NT2/D1 (cell line): ENCODE data around the gene P2RX1.

Experiments used
- DNase-seq: peaks from one replicate; pipeline ENCODE4 v3.0.0-alpha.2; 2011; ENCODE audit warnings: low read depth, low spot score
- H3K27me3 ChIP-seq: 2 replicates; pipeline ENCODE4 v1.6.0; 2011; ENCODE audit warnings: mild to moderate bottlenecking; ENCODE audit not compliant: insufficient read length, insufficient read depth
- H3K36me3 ChIP-seq: 2 replicates; pipeline ENCODE4 v1.6.1; 2011; ENCODE audit warnings: mild to moderate bottlenecking, low read length, mixed read lengths; ENCODE audit not compliant: insufficient read depth, insufficient read length
- H3K4me1 ChIP-seq: 2 replicates; pipeline ENCODE4 v1.5.1; 2011; ENCODE audit not compliant: insufficient read depth, insufficient read length
- H3K4me3 ChIP-seq: 2 replicates; pipeline ENCODE4 v1.5.1; 2011; ENCODE audit warnings: low read depth; ENCODE audit not compliant: insufficient read length
- H3K9ac ChIP-seq: 2 replicates; pipeline ENCODE4 v1.6.0; 2011; ENCODE audit warnings: low read depth; ENCODE audit not compliant: insufficient read length
- H3K9me3 ChIP-seq: 2 replicates; pipeline ENCODE4 v1.5.1; 2011; ENCODE audit warnings: mild to moderate bottlenecking, low read length; ENCODE audit not compliant: insufficient read depth
- SUZ12 ChIP-seq: IDR thresholded peaks from 2 replicates; pipeline ENCODE4 v1.6.1; 2011; ENCODE audit not compliant: insufficient read length, insufficient read depth; ENCODE audit errors: extremely low read depth
- YY1 ChIP-seq: IDR thresholded peaks from 2 replicates; pipeline ENCODE4 v1.6.1; 2011; ENCODE audit not compliant: insufficient read length, insufficient read depth
- ZNF274 ChIP-seq: IDR thresholded peaks from 2 replicates; pipeline ENCODE4 v1.6.1; 2011; ENCODE audit warnings: mild to moderate bottlenecking, low read depth, low read length

The P2RX1 gene

GRCh38 chr17:3911271-3912053, 4.8 kb downstream of the P2RX1 start:
- DNase-seq, result no peak
- Histone ChIP-seq H3K9me3 (no peaks in the 10 kb centered on the region), H3K4me1 (peaks cover 5% of the 10 kb centered on the region), H3K36me3 (no peaks in the 10 kb centered on the region), H3K27me3 (peaks cover 2% of the 10 kb centered on the region), H3K9ac (no peak overlapping the region), H3K4me3 (no peak overlapping the region)
- TF ChIP-seq YY1, result no peak
- TF ChIP-seq SUZ12, result no peak
- TF ChIP-seq ZNF274, result no peak

GRCh38 chr17:3910420-3911270, 5.6 kb downstream of the P2RX1 start:
- H3K9ac ChIP-seq, result no peak overlapping the region
- peaks cover 2% of the 10 kb centered on the region for H3K27me3 ChIP-seq
- no peaks in the 10 kb centered on the region for H3K36me3 ChIP-seq
- peaks cover 5% of the 10 kb centered on the region for H3K4me1 ChIP-seq
- TF ChIP-seq ZNF274, result no peak
- TF ChIP-seq SUZ12, result no peak
- no peak for TF ChIP-seq YY1
- no peak for DNase-seq
- no peak overlapping the region for H3K4me3 ChIP-seq
- H3K9me3 ChIP-seq, result no peaks in the 10 kb centered on the region

- TF ChIP-seq SUZ12, result no peak
- no peak for TF ChIP-seq ZNF274
- no peak for TF ChIP-seq YY1
- Histone ChIP-seq H3K9ac (no peak overlapping the region), H3K27me3 (peaks cover 2% of the 10 kb centered on the region), H3K4me3 (no peak overlapping the region), H3K4me1 (peaks cover 11% of the 10 kb centered on the region), H3K36me3 (no peaks in the 10 kb centered on the region), H3K9me3 (no peaks in the 10 kb centered on the region)
- DNase-seq, result no peak
These were observed 7.0 kb downstream of the P2RX1 start for GRCh38 chr17:3909257-3909656.

GRCh38 chr17:3907483-3908216, 8.6 kb downstream of the P2RX1 start:
- no peak for DNase-seq
- no peak overlapping the region for H3K4me3 ChIP-seq
- H3K27me3 ChIP-seq, result peaks cover 3% of the 10 kb centered on the region
- H3K36me3 ChIP-seq, result no peaks in the 10 kb centered on the region
- H3K4me1 ChIP-seq, result peaks cover 21% of the 10 kb centered on the region
- H3K9me3 ChIP-seq, result no peaks in the 10 kb centered on the region
- TF ChIP-seq ZNF274, result no peak
- TF ChIP-seq SUZ12, result no peak
- TF ChIP-seq YY1, result no peak
- H3K9ac ChIP-seq, result no peak overlapping the region

- peaks cover 3% of the 10 kb centered on the region for H3K27me3 ChIP-seq
- DNase-seq, result no peak
- no peak overlapping the region for H3K9ac ChIP-seq
- H3K36me3 ChIP-seq, result no peaks in the 10 kb centered on the region
- TF ChIP-seq ZNF274 (no peak), SUZ12 (no peak), YY1 (no peak)
- peaks cover 21% of the 10 kb centered on the region for H3K4me1 ChIP-seq
- H3K4me3 ChIP-seq, result no peak overlapping the region
- H3K9me3 ChIP-seq, result no peaks in the 10 kb centered on the region
These were observed 9.4 kb downstream of the P2RX1 start for GRCh38 chr17:3906881-3907280.

GRCh38 chr17:3905017-3905520, 11.2 kb downstream of the P2RX1 start:
- Histone ChIP-seq H3K4me3 (no peak overlapping the region), H3K9me3 (no peaks in the 10 kb centered on the region), H3K9ac (peak overlapping the region; percentile 67), H3K4me1 (peaks cover 21% of the 10 kb centered on the region), H3K27me3 (peaks cover 3% of the 10 kb centered on the region), H3K36me3 (no peaks in the 10 kb centered on the region)
- DNase-seq, result no peak
- TF ChIP-seq YY1, result no peak
- TF ChIP-seq ZNF274, result no peak
- no peak for TF ChIP-seq SUZ12

- peaks cover 3% of the 10 kb centered on the region for H3K27me3 ChIP-seq
- H3K4me3 ChIP-seq, result no peak overlapping the region
- H3K36me3 ChIP-seq, result no peaks in the 10 kb centered on the region
- DNase-seq, result no peak
- H3K9me3 ChIP-seq, result no peaks in the 10 kb centered on the region
- H3K9ac ChIP-seq, result no peak overlapping the region
- H3K4me1 ChIP-seq, result peaks cover 21% of the 10 kb centered on the region
- TF ChIP-seq SUZ12, result no peak
- no peak for TF ChIP-seq YY1
- TF ChIP-seq ZNF274, result no peak
These were observed 11.8 kb downstream of the P2RX1 start for GRCh38 chr17:3904501-3904900.
